Calu3 (cell line): ENCODE results near the gene POLR1G. TPM values are rescaled to one million over a fixed set of nuclear protein-coding genes. Genes with fewer than 3 reads are reported as not detected.

Experiments used
- BruUV-seq: library from RNA; stranded (reverse); fragments of 400-500 nt; replicated peaks from 2 replicates; lab custom pipeline; 2021; lab: Mats Ljungman, UMichigan
- CTCF ChIA-PET: fragments of 300-600 bp; sonication (Branson Sonifier 250); formaldehyde crosslinking; loops from one replicate; lab custom pipeline; 2022; ENCODE audit warnings: antibody characterized with exemption; lab: Charles Lee
- DNase-seq: peaks from one replicate; pipeline ENCODE4 v3.0.0; 2022
- H3K27ac Mint-ChIP-seq: one replicate; pipeline ENCODE4 v1.8.0; 2022; ENCODE audit warnings: mixed read lengths; ENCODE audit not compliant: unreplicated experiment
- H3K27me3 Mint-ChIP-seq: one replicate; pipeline ENCODE4 v1.8.0; 2022; ENCODE audit warnings: mixed read lengths; ENCODE audit not compliant: unreplicated experiment
- H3K36me3 Mint-ChIP-seq: one replicate; pipeline ENCODE4 v1.8.0; 2022; ENCODE audit warnings: mild to moderate bottlenecking, moderate library complexity, mixed read lengths; ENCODE audit not compliant: insufficient read depth, unreplicated experiment
- H3K4me1 Mint-ChIP-seq: one replicate; pipeline ENCODE4 v1.8.0; 2022; ENCODE audit warnings: mild to moderate bottlenecking, low read depth, mixed read lengths; ENCODE audit not compliant: unreplicated experiment
- H3K4me3 Mint-ChIP-seq: one replicate; pipeline ENCODE4 v1.8.0; 2022; ENCODE audit warnings: mild to moderate bottlenecking, low read depth, moderate library complexity, mixed read lengths; ENCODE audit not compliant: unreplicated experiment
- H3K9me3 Mint-ChIP-seq: one replicate; pipeline ENCODE4 v1.8.0; 2022; ENCODE audit warnings: low read depth, mixed read lengths; ENCODE audit not compliant: unreplicated experiment
- intact Hi-C: fragments of 100-400 bp; cut with micrococcal nuclease; formaldehyde crosslinking; loops from one replicate; pipeline ENCODE4 v1.10.0; 2022; ENCODE audit not compliant: unreplicated experiment
- total RNA-seq: library from RNA; stranded (reverse); gene quantifications from 2 replicates; pipeline ENCODE4 v1.2.3, GENCODE V29; 2022
- TF ChIP-seq, protein P1 (sequence below): fragments of 200-600 bp; IDR thresholded peaks from one replicate; pipeline ENCODE4 v1.8.0; 2022; ENCODE audit warnings: antibody characterized with exemption; ENCODE audit not compliant: unreplicated experiment

The POLR1G gene
- total RNA-seq, 1 experiment from 2014 or later, result 25.8 TPM

DNA sequence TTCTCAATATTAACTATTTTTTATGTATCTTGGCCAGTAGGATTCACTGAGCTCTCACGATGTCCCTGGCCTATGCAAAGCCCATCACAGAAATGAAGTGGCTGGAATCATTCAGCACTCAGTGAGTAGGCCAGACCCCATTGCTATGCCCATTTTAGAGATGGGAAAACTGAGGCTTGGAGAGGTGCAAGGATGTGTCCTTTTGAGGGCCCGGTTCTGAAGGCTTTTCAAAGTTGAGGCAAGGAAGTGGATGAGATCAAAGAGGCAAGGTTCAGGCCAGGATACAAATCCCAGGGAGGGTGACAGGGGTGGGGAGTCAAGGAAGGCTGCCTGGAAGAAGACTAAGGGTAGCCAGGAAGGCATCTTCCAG is 35.9 kb downstream of the POLR1G start:
- Mint-ChIP-seq H3K9me3 (no peaks in the 10 kb centered on the region), H3K27ac (peak overlapping the region; percentile 98), H3K4me3 (peak overlapping the region; percentile 72), H3K27me3 (no peaks in the 10 kb centered on the region), H3K4me1 (peaks cover 53% of the 10 kb centered on the region), H3K36me3 (peaks cover 60% of the 10 kb centered on the region)
- BruUV-seq, result no TSS peak
- no peak for DNase-seq
- CTCF ChIA-PET, result no interaction called here
- intact Hi-C loops, result no loop called here
- TF ChIP-seq, protein P1, sequence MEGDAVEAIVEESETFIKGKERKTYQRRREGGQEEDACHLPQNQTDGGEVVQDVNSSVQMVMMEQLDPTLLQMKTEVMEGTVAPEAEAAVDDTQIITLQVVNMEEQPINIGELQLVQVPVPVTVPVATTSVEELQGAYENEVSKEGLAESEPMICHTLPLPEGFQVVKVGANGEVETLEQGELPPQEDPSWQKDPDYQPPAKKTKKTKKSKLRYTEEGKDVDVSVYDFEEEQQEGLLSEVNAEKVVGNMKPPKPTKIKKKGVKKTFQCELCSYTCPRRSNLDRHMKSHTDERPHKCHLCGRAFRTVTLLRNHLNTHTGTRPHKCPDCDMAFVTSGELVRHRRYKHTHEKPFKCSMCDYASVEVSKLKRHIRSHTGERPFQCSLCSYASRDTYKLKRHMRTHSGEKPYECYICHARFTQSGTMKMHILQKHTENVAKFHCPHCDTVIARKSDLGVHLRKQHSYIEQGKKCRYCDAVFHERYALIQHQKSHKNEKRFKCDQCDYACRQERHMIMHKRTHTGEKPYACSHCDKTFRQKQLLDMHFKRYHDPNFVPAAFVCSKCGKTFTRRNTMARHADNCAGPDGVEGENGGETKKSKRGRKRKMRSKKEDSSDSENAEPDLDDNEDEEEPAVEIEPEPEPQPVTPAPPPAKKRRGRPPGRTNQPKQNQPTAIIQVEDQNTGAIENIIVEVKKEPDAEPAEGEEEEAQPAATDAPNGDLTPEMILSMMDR, result no peak

DNA sequence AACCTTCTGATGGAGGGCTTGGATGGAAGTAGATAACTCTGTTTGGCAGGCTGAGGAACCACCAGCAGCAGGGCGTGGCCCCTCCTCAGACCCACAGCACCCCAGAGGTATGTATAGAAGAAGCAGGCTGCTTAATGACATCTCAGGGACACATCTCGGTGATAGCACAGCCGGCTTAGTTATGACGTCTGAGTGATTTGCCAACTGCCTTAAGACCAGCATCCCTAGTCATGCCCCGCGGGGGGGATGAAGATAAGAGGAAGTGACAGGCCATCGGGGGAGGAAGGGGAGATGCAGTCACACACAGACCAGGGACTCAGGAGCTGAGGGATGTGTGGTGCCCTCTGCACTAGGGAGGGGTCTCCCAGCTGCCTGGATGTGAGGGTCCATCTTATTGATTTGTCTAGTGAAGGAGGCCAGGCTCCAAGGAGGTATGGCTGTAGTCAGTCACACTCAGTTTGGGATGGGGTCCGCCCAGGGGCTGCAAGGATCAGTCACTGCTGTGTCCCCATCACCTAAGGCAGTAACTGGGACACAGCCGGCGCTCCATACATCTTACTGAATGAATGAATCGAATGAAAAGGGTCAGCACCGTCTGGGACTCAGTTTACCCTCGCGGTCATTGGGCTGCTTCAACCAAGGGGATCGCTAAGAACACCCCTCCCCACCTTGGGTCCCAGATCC is 36.5 kb downstream of the POLR1G start:
- no peaks in the 10 kb centered on the region for H3K27me3 Mint-ChIP-seq

GRCh38 chr19:45443462-45444317 is 37.2 kb downstream of the POLR1G start:
- Mint-ChIP-seq H3K4me1 (peaks cover 66% of the 10 kb centered on the region), H3K27ac (peak overlapping the region; percentile 98), H3K9me3 (no peaks in the 10 kb centered on the region), H3K4me3 (peak overlapping the region; percentile 72), H3K36me3 (peaks cover 60% of the 10 kb centered on the region), H3K27me3 (no peaks in the 10 kb centered on the region)
- CTCF ChIA-PET, result interaction anchor here (0.7 kb wide), 1 partner anchor 23 kb away, joined by 3 read pairs; no protein-coding TSS in a partner anchor
- TF ChIP-seq, protein P1, result no peak
- intact Hi-C loops, result no loop called here
- BruUV-seq, result no TSS peak
- peak; percentile 100 for DNase-seq

More for the DNA sequence above, 36.5 kb downstream of the POLR1G start:
- Mint-ChIP-seq H3K36me3 (peaks cover 60% of the 10 kb centered on the region), H3K4me3 (peak overlapping the region; percentile 72), H3K27ac (peak overlapping the region; percentile 98), H3K4me1 (peaks cover 58% of the 10 kb centered on the region), H3K9me3 (no peaks in the 10 kb centered on the region)
- peak; percentile 48 for DNase-seq
- intact Hi-C loops, result no loop called here
- TF ChIP-seq, protein P1, result no peak
- CTCF ChIA-PET, result interaction anchor here (0.7 kb wide), 1 partner anchor 24 kb away, joined by 3 read pairs; no protein-coding TSS in a partner anchor
- TSS peak; percentile 19 for BruUV-seq

DNA sequence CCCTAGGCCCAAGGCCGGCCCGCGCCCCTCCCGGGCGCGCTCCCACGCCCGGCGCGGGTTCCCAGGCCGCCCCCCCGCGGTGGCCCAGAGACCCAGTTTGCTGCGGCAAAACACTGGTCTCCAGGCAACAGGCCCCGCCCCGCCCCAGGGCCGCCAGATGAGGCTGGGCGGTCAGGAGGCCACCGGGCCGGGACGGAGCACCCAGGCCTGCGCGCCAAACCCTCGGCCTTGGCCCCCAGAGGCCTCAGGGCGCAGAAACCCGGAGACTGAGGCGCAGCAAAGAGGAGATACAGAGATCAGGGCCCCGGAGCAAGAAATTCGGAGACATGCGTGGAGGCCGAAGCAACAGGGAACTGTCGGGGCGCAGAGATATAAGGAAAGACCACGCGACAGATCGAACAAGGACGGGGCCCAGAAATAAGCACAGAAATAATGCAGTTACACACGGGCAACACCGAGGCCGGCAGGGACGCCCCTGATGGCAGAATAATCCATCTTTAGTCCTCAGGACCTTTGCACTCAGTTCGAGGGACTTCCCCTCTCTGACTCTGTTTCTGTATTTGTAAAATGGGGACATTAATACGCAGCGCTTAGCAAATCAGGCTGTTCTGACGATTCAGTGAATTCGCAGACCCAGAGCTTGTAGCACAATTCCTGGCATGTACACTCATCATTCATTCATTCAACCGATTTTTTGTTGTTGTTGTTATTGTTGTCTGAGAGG is 38.0 kb downstream of the POLR1G start:
- intact Hi-C loops, result no loop called here

More for the DNA sequence above, 38.0 kb downstream of the POLR1G start:
- H3K36me3 Mint-ChIP-seq, result peaks cover 62% of the 10 kb centered on the region
- H3K27ac Mint-ChIP-seq, result peak overlapping the region; percentile 98
- peak; percentile 99 for DNase-seq
- no peaks in the 10 kb centered on the region for H3K27me3 Mint-ChIP-seq
- BruUV-seq, result TSS peak; percentile 83
- TF ChIP-seq, protein P1, result no peak
- H3K9me3 Mint-ChIP-seq, result no peaks in the 10 kb centered on the region
- H3K4me3 Mint-ChIP-seq, result peak overlapping the region; percentile 72
- H3K4me1 Mint-ChIP-seq, result peaks cover 73% of the 10 kb centered on the region
- CTCF ChIA-PET, result interaction anchor here (0.6 to 1.5 kb wide), 4 partner anchors 12 to 34 kb away, joined by 5 to 6 read pairs (median 6); no protein-coding TSS in a partner anchor
